ENCODE results near the gene GPD1.

DNA sequence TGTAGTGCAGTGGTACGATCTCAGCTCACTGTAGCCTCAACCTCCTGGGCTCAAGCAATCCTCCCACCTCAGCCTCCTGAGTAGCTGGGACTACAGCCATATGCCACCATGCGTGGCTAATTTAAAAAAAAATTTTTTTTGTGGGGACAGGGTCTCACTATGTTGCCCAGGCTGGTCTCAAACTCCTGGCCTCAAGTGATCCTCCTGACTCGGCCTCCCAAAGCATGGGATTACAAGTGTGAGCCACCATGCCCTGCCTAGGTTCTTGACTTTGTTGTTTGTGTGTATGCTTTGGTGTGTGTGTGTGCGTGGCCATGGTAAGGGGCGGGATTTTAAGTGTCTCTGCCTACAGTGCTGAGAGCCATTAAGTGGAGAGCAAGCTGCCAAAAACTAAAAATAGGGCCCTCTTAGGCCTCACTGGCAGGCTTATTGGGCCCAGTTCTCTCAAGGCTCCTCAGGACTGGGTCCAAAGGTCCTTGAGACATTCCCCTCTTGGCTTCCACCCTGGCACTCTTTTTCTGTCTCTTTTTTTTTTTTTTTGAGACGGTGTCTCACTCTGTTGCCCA lies 13.3 kb downstream of the GPD1 start:
- TF ChIP-seq CTCF (conservative IDR thresholded peaks at IDR 0.05; ENCODE audit: low read length): no peak
- TF ChIP-seq EZH2phosphoT487 (IDR thresholded peaks at IDR 0.05; ENCODE audit: borderline replicate concordance): no peak

All from Loucy (cell line).